Measurements from ENCODE around the gene C1orf115. TPM values are rescaled to one million over a fixed set of nuclear protein-coding genes. Genes with fewer than 3 reads are reported as not detected.

C1orf115 gene
- total RNA-seq, 1 donor = 0.36 TPM

GRCh38 chr1:220655961-220656740 lies 34.0 kb upstream of the C1orf115 start:
- no peak for DNase-seq (ENCODE audit: insufficient read length, low spot score, missing footprints)
- H3K4me1 ChIP-seq (ENCODE audit: insufficient read depth, low read length) = no peaks in the 10 kb centered on the region
- no peaks in the 10 kb centered on the region for H4K20me1 ChIP-seq (ENCODE audit: insufficient read depth, low read length)
- TF ChIP-seq, protein P1, sequence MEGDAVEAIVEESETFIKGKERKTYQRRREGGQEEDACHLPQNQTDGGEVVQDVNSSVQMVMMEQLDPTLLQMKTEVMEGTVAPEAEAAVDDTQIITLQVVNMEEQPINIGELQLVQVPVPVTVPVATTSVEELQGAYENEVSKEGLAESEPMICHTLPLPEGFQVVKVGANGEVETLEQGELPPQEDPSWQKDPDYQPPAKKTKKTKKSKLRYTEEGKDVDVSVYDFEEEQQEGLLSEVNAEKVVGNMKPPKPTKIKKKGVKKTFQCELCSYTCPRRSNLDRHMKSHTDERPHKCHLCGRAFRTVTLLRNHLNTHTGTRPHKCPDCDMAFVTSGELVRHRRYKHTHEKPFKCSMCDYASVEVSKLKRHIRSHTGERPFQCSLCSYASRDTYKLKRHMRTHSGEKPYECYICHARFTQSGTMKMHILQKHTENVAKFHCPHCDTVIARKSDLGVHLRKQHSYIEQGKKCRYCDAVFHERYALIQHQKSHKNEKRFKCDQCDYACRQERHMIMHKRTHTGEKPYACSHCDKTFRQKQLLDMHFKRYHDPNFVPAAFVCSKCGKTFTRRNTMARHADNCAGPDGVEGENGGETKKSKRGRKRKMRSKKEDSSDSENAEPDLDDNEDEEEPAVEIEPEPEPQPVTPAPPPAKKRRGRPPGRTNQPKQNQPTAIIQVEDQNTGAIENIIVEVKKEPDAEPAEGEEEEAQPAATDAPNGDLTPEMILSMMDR (IDR thresholded peaks at IDR 0.05; ENCODE audit: extremely low read depth, low read depth, low read length) = no peak
- no peaks in the 10 kb centered on the region for H3K9me3 ChIP-seq (ENCODE audit: low read depth, low read length)
- no peak overlapping the region for H3K4me3 ChIP-seq (ENCODE audit: insufficient read depth, low read length)
- H3K36me3 ChIP-seq (ENCODE audit: insufficient read depth, low read length) = no peaks in the 10 kb centered on the region
- no peak overlapping the region for H3K27ac ChIP-seq (ENCODE audit: low read depth, low read length)
- no peak overlapping the region for H2AFZ ChIP-seq (ENCODE audit: low read length)
- no peaks in the 10 kb centered on the region for H3K27me3 ChIP-seq (ENCODE audit: insufficient read depth, low read length)
- H3K79me2 ChIP-seq (ENCODE audit: insufficient read depth, low read length) = no peaks in the 10 kb centered on the region
- no peak overlapping the region for H3K4me2 ChIP-seq (ENCODE audit: insufficient read depth, low read length)

DNA sequence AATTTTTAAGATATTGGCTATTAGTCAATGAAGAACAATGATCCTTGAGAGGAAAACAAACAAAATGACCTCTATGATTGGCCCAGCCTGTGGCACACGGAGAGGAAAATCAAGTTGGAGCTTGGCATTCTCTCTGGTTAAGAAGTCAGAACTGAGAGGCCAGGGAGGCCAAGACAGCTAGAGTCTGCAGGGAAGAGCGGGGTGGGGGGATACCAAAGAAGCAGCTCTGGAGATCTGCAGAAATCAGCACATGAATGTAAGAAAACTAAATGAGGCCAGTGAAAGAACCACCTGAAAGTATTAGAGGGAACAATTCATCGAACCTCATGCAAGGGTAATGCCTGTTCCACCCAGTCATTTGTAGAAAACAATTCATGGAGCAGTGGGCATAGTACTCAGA lies 23.8 kb upstream of the C1orf115 start:
- Histone ChIP-seq H3K4me3 (ENCODE audit: insufficient read depth, low read length) (no peak overlapping the region), H3K4me1 (ENCODE audit: insufficient read depth, low read length) (no peaks in the 10 kb centered on the region), H3K9me3 (ENCODE audit: low read depth, low read length) (peaks cover 2% of the 10 kb centered on the region), H3K27me3 (ENCODE audit: insufficient read depth, low read length) (peaks cover 4% of the 10 kb centered on the region), H3K4me2 (ENCODE audit: insufficient read depth, low read length) (no peak overlapping the region), H4K20me1 (ENCODE audit: insufficient read depth, low read length) (no peaks in the 10 kb centered on the region), H2AFZ (ENCODE audit: low read length) (no peak overlapping the region), H3K79me2 (ENCODE audit: insufficient read depth, low read length) (no peaks in the 10 kb centered on the region), H3K36me3 (ENCODE audit: insufficient read depth, low read length) (no peaks in the 10 kb centered on the region), H3K27ac (ENCODE audit: low read depth, low read length) (no peak overlapping the region)
- DNase-seq (ENCODE audit: insufficient read length, low spot score, missing footprints) = no peak
- TF ChIP-seq, protein P1 (IDR thresholded peaks at IDR 0.05; ENCODE audit: extremely low read depth, low read depth, low read length) = no peak

DNA sequence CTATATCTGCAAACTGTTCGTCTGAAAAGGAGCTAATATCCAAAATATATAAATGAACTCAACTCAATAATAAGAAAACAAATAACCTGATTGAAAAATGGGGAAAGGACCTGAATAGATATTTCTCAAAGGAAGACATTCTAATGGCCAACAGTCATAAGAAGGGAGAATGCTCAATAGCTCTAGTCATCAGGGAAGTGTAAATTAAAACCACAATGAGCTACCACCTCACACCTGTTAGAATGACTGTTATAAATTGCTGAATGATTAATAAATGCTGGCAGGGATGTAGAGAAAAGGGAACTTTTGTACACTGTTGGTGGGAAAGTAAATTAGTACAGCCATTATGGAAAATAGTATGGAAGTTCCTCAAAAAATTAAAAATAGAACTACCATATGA lies 21.2 kb upstream of the C1orf115 start:
- H3K4me1 ChIP-seq (ENCODE audit: insufficient read depth, low read length) = no peaks in the 10 kb centered on the region
- peaks cover 4% of the 10 kb centered on the region for H3K27me3 ChIP-seq (ENCODE audit: insufficient read depth, low read length)
- no peak overlapping the region for H3K4me3 ChIP-seq (ENCODE audit: insufficient read depth, low read length)
- no peak overlapping the region for H2AFZ ChIP-seq (ENCODE audit: low read length)
- TF ChIP-seq, protein P1 (IDR thresholded peaks at IDR 0.05; ENCODE audit: extremely low read depth, low read depth, low read length) = no peak
- H3K4me2 ChIP-seq (ENCODE audit: insufficient read depth, low read length) = no peak overlapping the region
- H3K79me2 ChIP-seq (ENCODE audit: insufficient read depth, low read length) = no peaks in the 10 kb centered on the region
- H3K36me3 ChIP-seq (ENCODE audit: insufficient read depth, low read length) = no peaks in the 10 kb centered on the region
- H3K27ac ChIP-seq (ENCODE audit: low read depth, low read length) = no peak overlapping the region
- H4K20me1 ChIP-seq (ENCODE audit: insufficient read depth, low read length) = no peaks in the 10 kb centered on the region
- H3K9me3 ChIP-seq (ENCODE audit: low read depth, low read length) = peaks cover 2% of the 10 kb centered on the region
- no peak for DNase-seq (ENCODE audit: insufficient read length, low spot score, missing footprints)

GRCh38 chr1:220670365-220670764 lies 19.8 kb upstream of the C1orf115 start:
- H3K27me3 ChIP-seq (ENCODE audit: insufficient read depth, low read length) = peaks cover 4% of the 10 kb centered on the region
- DNase-seq (ENCODE audit: insufficient read length, low spot score, missing footprints) = no peak
- H3K4me2 ChIP-seq (ENCODE audit: insufficient read depth, low read length) = no peak overlapping the region
- H3K79me2 ChIP-seq (ENCODE audit: insufficient read depth, low read length) = no peaks in the 10 kb centered on the region
- TF ChIP-seq, protein P1 (IDR thresholded peaks at IDR 0.05; ENCODE audit: extremely low read depth, low read depth, low read length) = no peak
- no peak overlapping the region for H3K27ac ChIP-seq (ENCODE audit: low read depth, low read length)
- no peaks in the 10 kb centered on the region for H3K36me3 ChIP-seq (ENCODE audit: insufficient read depth, low read length)
- peaks cover 2% of the 10 kb centered on the region for H3K9me3 ChIP-seq (ENCODE audit: low read depth, low read length)
- H3K4me1 ChIP-seq (ENCODE audit: insufficient read depth, low read length) = no peaks in the 10 kb centered on the region
- no peaks in the 10 kb centered on the region for H4K20me1 ChIP-seq (ENCODE audit: insufficient read depth, low read length)
- H3K4me3 ChIP-seq (ENCODE audit: insufficient read depth, low read length) = no peak overlapping the region
- no peak overlapping the region for H2AFZ ChIP-seq (ENCODE audit: low read length)

All from osteoblast (primary cell).